Rectal smooth muscle tissue (tissue), 1 donor: ENCODE data around the gene AMPH.

Source experiments
- H3K27ac ChIP-seq: one replicate; pipeline ENCODE4 v1.7.0; 2013; ENCODE audit warnings: low read depth, low read length, inconsistent platforms
- H3K27me3 ChIP-seq: one replicate; pipeline ENCODE4 v1.7.0; 2013; ENCODE audit warnings: low read length; ENCODE audit not compliant: control insufficient read depth, insufficient read depth
- H3K36me3 ChIP-seq: one replicate; pipeline ENCODE4 v1.7.0; 2013; ENCODE audit warnings: low read length; ENCODE audit not compliant: control insufficient read depth, insufficient read depth
- H3K4me1 ChIP-seq: one replicate; pipeline ENCODE4 v1.7.0; 2013; ENCODE audit warnings: low read length; ENCODE audit not compliant: control insufficient read depth, insufficient read depth
- H3K4me3 ChIP-seq: one replicate; pipeline ENCODE4 v1.7.0; 2013; ENCODE audit warnings: low read length
- H3K9ac ChIP-seq: one replicate; pipeline ENCODE4 v1.7.0; 2013; ENCODE audit warnings: low read length

AMPH gene

DNA sequence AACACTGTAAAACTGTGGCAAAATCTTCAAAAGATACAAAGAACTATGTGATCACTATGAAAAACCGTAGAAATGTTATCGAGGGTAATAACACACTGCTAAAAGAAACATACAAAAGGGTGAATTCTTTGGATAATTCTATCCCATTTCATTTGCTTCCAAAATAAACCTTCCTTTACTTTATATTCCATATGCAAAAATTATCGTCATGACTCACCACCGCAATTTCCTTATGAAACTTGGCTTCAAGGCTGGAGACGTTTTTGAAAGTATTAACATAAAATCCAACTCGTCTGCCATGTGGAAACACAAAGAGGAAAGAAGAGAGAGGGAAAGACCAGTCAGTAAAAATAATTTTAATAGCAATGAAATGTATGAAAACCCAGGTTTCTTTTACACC lies 165.2 kb downstream of the AMPH start:
- H3K27me3 ChIP-seq, result no peaks in the 10 kb centered on the region
- no peaks in the 10 kb centered on the region for H3K36me3 ChIP-seq
- no peak overlapping the region for H3K27ac ChIP-seq
- H3K4me1 ChIP-seq, result no peaks in the 10 kb centered on the region
- no peak overlapping the region for H3K4me3 ChIP-seq
- H3K9ac ChIP-seq, result no peak overlapping the region

DNA sequence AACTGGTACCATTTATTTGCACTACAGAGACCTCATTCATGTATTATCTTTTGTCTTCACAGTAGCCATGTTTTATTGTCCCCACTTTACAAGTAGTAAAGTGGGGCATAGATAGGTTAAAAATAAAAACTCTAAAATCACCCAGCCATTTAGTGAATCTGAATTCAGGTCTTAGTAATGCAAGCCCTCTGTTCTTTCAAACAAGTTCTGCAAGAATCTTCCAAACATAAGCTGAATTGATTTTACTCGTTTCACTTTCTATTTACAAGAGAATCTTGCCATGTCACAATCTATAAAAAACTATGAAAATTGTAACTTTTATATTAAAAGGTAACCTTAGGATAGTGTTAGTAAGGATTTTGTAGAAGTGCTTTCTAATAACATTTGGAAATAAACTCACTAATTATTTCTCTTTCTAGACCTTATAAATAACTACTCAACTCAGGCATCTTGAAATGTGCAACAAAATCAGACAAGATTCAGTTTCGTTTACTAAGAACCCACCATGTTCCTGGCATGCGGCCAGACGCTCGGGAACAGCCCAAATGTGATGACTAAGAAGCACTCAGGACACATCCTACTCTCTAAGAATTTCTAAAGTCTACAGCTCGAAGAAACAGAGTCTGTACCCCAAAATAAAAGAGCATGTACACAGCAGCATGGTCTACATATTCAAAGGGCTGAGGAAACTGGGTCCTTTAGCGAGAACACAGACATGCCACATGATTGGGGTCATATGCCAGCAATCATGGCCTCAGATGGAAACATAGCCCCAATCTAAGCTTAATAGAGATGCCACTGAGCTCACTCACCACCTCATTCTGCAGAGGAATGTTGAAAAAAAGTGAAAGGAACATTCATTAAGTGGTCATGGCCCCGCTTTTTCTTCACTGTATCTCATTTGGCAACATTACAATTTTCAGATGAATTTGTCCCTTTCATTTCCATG lies 167.6 kb downstream of the AMPH start:
- no peak overlapping the region for H3K9ac ChIP-seq
- H3K27me3 ChIP-seq, result no peaks in the 10 kb centered on the region
- H3K4me1 ChIP-seq, result no peaks in the 10 kb centered on the region
- H3K36me3 ChIP-seq, result no peaks in the 10 kb centered on the region
- no peak overlapping the region for H3K27ac ChIP-seq
- no peak overlapping the region for H3K4me3 ChIP-seq

DNA sequence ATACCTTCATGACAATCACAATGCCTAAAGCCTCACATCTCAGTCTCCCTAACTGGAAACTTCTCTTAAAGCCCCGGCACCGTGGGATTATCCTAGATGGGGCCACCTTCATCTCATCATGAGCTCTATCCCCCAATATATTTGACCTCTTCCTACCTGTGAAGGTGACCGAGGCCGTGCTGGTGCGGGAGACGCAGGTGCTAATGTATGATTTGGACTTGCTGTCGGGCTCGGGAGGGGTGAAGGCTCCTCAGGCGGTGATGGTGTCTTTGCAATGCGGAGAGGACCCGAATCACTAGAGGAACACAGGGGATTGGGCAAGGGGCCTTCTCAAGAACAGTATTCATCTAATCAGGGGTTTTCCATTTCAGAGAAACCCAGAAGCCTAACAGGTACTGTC lies 168.4 kb downstream of the AMPH start:
- H3K27ac ChIP-seq, result no peak overlapping the region
- H3K36me3 ChIP-seq, result no peaks in the 10 kb centered on the region
- no peak overlapping the region for H3K9ac ChIP-seq
- no peak overlapping the region for H3K4me3 ChIP-seq
- H3K27me3 ChIP-seq, result no peaks in the 10 kb centered on the region
- no peaks in the 10 kb centered on the region for H3K4me1 ChIP-seq

DNA sequence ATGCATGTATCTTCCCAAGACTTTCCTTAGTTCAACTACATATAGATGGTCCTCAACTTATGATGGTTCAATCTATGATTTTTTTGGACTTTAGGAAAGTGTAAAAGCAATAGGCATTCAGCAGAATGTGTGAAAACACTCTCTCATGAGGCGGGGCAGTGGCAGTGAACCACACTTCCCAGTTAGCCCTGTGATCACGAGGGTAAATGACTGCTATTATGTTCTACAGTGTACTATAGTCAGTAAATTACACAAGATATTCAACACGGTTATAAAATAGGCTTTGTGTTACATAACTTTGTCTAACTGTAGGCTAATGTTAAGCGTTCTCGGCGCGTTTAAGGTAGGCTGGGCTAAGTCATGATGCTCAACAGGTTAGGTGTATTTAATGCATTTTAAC lies 169.3 kb downstream of the AMPH start:
- H3K27ac ChIP-seq, result no peak overlapping the region
- no peaks in the 10 kb centered on the region for H3K36me3 ChIP-seq
- no peak overlapping the region for H3K9ac ChIP-seq
- no peaks in the 10 kb centered on the region for H3K27me3 ChIP-seq
- no peak overlapping the region for H3K4me3 ChIP-seq
- no peaks in the 10 kb centered on the region for H3K4me1 ChIP-seq

DNA sequence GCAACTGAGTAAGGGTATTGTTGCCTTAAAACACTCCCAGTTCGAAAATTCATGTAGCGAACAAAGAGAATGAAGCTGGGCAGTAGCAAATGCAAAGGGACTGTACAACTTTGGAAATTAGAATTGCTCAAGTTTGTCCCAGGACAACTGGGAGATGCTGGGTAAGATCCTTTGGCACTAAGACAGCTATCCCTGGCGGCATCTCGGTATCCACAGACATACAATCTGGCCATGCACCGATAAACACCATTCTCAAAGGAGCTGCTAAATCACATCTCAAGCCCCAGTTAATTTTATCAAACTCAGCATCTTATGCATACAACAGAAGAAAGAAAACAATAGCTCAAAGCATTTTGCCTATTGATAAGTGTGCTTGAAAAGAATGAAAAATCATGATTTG lies 177.3 kb downstream of the AMPH start:
- H3K27ac ChIP-seq, result no peak overlapping the region
- no peak overlapping the region for H3K4me3 ChIP-seq
- H3K36me3 ChIP-seq, result no peaks in the 10 kb centered on the region
- H3K4me1 ChIP-seq, result no peaks in the 10 kb centered on the region
- no peak overlapping the region for H3K9ac ChIP-seq
- H3K27me3 ChIP-seq, result no peaks in the 10 kb centered on the region

DNA sequence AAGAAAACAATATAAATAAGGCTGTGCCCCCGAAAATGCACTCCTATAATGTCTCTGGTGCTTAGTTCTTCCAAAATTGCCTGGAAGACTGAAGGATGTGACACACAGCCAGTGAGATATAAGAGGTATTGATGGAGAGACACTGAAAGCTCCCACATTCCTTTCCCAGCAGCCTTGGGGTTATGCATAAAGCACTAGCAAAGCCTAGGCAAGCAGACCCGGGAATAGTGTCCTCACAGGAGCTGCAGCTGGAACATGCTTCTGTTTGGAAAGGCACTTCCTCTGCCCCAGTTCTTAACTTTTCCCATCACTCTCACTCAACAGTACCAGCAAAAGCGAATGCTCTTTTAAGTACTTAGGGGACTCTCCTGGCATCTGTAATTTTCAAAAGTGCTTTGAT lies 178.0 kb downstream of the AMPH start:
- Histone ChIP-seq H3K27me3 (no peaks in the 10 kb centered on the region), H3K27ac (no peak overlapping the region), H3K4me3 (no peak overlapping the region), H3K4me1 (no peaks in the 10 kb centered on the region), H3K9ac (no peak overlapping the region), H3K36me3 (no peaks in the 10 kb centered on the region)

DNA sequence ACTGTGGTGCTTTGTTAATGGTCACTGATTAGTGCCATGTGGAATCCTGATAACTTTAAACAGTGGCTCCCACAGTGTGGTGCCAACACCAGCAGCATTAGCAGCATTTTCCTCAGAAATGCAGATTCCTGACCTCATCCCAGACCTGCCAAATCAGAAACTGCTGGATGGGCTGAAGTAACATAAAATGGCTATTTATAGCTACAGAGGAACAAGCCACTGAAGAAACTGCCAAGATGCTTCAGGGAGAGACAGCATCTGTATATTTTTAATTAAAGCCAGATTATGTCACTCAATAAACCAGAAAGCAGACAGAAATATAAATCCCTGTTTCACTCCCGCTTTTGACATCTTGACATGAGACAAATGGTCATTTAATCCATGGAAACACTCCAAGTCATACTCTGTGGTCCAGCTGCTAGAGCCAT lies 178.5 kb downstream of the AMPH start:
- Histone ChIP-seq H3K4me3 (no peak overlapping the region), H3K9ac (no peak overlapping the region), H3K27ac (no peak overlapping the region), H3K36me3 (no peaks in the 10 kb centered on the region), H3K27me3 (no peaks in the 10 kb centered on the region), H3K4me1 (no peaks in the 10 kb centered on the region)

DNA sequence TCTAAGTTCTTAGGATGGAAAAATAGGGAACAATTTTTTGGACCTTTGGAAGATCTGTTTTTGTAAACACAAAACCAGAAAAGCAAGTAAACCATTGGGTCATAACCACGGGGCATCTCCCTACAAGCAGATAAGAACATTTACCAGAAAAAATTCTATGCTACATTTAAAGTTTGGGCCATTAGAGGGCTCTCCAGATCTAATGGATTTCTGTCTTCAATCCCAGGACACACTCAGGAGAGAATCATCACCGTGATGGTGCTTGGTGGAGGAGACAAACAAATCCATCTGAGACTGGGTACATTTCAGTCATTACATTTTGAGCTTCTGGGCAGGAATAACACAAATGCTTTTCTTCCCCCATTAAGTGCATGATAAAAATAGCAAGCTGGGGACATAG lies 179.3 kb downstream of the AMPH start:
- H3K27ac ChIP-seq, result no peak overlapping the region
- no peak overlapping the region for H3K4me3 ChIP-seq
- H3K36me3 ChIP-seq, result no peaks in the 10 kb centered on the region
- no peak overlapping the region for H3K9ac ChIP-seq
- H3K27me3 ChIP-seq, result no peaks in the 10 kb centered on the region
- H3K4me1 ChIP-seq, result no peaks in the 10 kb centered on the region

DNA sequence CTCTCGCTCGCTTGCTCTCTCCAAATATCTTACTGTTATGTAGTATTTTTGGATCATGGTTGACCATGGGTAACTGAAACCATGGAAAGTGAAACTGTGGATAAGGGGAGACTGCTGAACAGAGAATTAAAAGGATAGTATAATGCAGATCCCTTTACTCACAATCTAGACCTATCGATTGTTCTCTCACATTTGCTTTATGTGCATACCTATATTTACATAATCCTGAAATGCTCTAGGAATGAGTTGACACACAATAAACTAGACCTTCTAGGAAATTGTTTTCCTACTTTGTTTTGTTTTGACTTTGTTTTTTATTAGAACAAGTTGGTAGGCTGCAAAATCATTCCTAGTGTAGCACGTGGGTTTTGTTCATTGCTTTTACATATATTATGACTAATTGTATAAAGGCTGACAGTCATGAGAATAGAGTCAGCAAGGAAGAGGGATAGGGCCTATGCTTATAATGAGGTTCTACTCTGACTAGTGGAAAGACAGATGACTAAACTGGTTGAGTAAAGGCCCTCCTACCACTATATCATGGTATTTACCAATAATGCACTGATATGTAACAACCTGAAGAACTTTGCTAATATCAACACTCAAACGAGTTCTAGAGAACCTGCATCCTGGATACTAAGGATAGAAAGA lies 182.5 kb downstream of the AMPH start:
- Histone ChIP-seq H3K9ac (no peak overlapping the region), H3K36me3 (no peaks in the 10 kb centered on the region), H3K4me1 (no peaks in the 10 kb centered on the region), H3K27me3 (no peaks in the 10 kb centered on the region), H3K27ac (no peak overlapping the region), H3K4me3 (no peak overlapping the region)

DNA sequence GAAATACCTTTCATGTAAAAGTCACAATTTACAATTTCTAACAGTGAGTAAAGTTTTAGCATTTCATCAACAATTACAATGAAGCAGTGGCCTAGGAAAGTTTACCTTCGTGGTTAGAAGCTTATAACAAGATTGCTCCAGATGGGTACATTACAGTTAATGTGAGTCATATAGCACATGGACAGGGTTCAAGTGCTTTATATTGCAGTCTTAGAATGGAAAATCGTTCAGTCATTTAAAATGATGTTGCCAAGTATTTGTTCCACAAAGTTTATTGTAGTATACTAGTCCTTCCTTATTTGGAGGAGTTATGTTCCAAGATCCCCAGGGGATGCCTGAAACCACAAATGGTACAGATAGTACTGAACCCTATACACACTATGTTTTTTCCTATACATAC lies 183.1 kb downstream of the AMPH start:
- Histone ChIP-seq H3K27me3 (no peaks in the 10 kb centered on the region), H3K27ac (no peak overlapping the region), H3K9ac (no peak overlapping the region), H3K4me3 (no peak overlapping the region), H3K36me3 (no peaks in the 10 kb centered on the region), H3K4me1 (no peaks in the 10 kb centered on the region)

DNA sequence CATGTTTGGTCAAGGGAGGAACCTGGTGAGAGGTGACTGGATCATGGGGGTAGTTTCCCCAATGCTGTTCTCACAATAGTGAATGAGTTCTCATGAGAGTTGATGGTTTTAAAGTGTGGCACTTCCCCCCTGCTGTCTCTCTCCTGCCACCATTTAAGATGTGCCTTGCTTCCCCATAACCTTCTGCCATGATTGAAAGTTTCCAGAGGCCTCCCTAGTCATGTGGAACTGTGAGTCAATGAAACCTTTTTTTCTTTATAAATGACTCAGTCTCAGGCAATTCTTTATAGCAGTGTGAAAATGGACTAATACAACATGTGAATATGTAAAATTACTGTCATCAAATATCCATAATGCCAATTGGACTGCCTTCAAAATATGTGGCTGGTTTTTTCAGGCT lies 192.2 kb downstream of the AMPH start:
- Histone ChIP-seq H3K27me3 (no peaks in the 10 kb centered on the region), H3K36me3 (no peaks in the 10 kb centered on the region), H3K27ac (no peak overlapping the region), H3K4me1 (no peaks in the 10 kb centered on the region), H3K4me3 (no peak overlapping the region), H3K9ac (no peak overlapping the region)

DNA sequence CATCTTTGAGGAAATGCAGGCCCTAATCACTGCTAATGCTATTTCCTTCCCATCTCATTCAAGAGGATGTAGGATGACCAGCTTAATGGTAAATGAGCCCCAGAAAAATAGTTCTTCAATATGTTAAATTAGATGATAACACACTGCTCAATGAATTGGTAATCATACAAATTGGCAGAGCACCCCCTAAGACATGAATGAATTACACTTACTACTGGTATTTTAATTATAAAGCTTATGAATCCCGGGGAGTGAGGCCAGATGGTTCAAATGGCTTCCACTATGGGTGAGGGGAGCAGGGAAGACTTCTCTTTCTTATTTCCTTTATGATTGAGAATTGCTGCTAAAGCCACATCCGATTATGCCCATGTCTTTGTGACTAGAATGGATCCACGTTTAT lies 198.5 kb downstream of the AMPH start:
- no peaks in the 10 kb centered on the region for H3K27me3 ChIP-seq
- no peak overlapping the region for H3K4me3 ChIP-seq
- H3K27ac ChIP-seq, result no peak overlapping the region
- peaks cover 2% of the 10 kb centered on the region for H3K4me1 ChIP-seq
- no peaks in the 10 kb centered on the region for H3K36me3 ChIP-seq
- no peak overlapping the region for H3K9ac ChIP-seq

DNA sequence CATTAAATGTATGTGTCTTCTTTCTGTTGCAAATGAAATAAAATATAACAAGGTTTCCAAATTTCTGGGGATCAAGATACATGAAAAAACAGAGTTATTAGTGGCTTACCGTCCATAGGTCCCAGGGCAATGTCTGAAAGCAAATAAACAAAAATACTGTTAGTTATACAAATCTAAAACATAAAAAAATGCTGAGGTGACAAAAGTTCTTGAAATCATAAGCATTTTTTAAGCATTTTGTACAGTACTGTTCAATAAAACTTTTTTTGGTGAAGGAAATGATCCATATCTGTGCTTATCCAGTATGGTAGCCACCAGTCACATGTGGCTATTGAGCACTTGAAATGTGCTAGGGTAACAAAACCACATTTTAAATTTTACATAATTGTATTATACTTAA lies 199.1 kb downstream of the AMPH start:
- Histone ChIP-seq H3K4me1 (peaks cover 2% of the 10 kb centered on the region), H3K36me3 (no peaks in the 10 kb centered on the region), H3K4me3 (no peak overlapping the region), H3K27ac (no peak overlapping the region), H3K9ac (no peak overlapping the region), H3K27me3 (no peaks in the 10 kb centered on the region)
